MM.1S (cell line): ENCODE results near the gene RNF43.

Experiments used
- CTCF ChIP-seq: fragments of 300-600 bp; sonication (generic); IDR thresholded peaks from 2 replicates; pipeline ENCODE4 v1.5.1; 2016; ENCODE audit warnings: antibody characterized with exemption, low read length, mixed read lengths
- EZH2 ChIP-seq: fragments of 300-600 bp; sonication (generic); optimal IDR thresholded peaks from 2 replicates; pipeline ENCODE3; 2017; ENCODE audit warnings: low read depth, mild to moderate bottlenecking, antibody characterized with exemption, low read length, mixed read lengths
- EZH2phosphoT487 ChIP-seq: fragments of 300-600 bp; sonication (generic); IDR thresholded peaks from 2 replicates; pipeline ENCODE4 v1.6.1; 2018; ENCODE audit warnings: antibody characterized with exemption, low read length

- no peak for TF ChIP-seq CTCF
- TF ChIP-seq EZH2 = no peak
- TF ChIP-seq EZH2phosphoT487 = no peak
Observed at GRCh38 chr17:58379511-58379824, 37.9 kb downstream of the RNF43 start.
